GM23338 (cell line): ENCODE results near the gene APC. TPM values are rescaled to one million over a fixed set of nuclear protein-coding genes. Genes with fewer than 3 reads are reported as not detected.

Source experiments
- ATAC-seq: fragments of 200-7000 bp; cut with Tn5 transposase; 3 replicates; pipeline ENCODE4 v1.9.1; 2020
- DNase-seq: peaks from one replicate; pipeline ENCODE4 v3.0.0-alpha.2; 2015; ENCODE audit warnings: low spot score
- H2AFZ ChIP-seq: fragments of 200-600 bp; sonication (generic); 2 replicates; pipeline ENCODE4 v1.8.0; 2016; ENCODE audit warnings: antibody characterized with exemption, mild to moderate bottlenecking, moderate library complexity
- H3F3A ChIP-seq: fragments of 200-600 bp; sonication (generic); replicated peaks from 2 replicates; pipeline ENCODE4 v1.8.0; 2017; ENCODE audit warnings: antibody characterized with exemption, mixed run types, low read depth
- H3K27ac ChIP-seq: fragments of 200-600 bp; sonication (generic); 2 replicates; pipeline ENCODE4 v1.6.1; 2016; ENCODE audit warnings: low read depth
- H3K27me3 ChIP-seq: fragments of 200-600 bp; sonication (generic); 2 replicates; pipeline ENCODE4 v1.8.0; 2016; ENCODE audit warnings: mild to moderate bottlenecking, mixed run types, moderate library complexity; ENCODE audit not compliant: insufficient read depth
- H3K36me3 ChIP-seq: fragments of 200-600 bp; sonication (generic); 2 replicates; pipeline ENCODE4 v1.8.0; 2016; ENCODE audit warnings: mild to moderate bottlenecking; ENCODE audit not compliant: insufficient read depth
- H3K4me1 ChIP-seq: fragments of 200-600 bp; sonication (generic); 2 replicates; pipeline ENCODE4 v1.8.0; 2016; ENCODE audit warnings: mild to moderate bottlenecking, moderate library complexity; ENCODE audit not compliant: insufficient read depth
- H3K4me2 ChIP-seq: fragments of 200-600 bp; sonication (generic); 2 replicates; pipeline ENCODE4 v1.7.1; 2017; ENCODE audit warnings: mixed run types
- H3K4me3 ChIP-seq: fragments of 200-600 bp; sonication (generic); 2 replicates; pipeline ENCODE4 v1.6.1; 2016; ENCODE audit warnings: mixed run types
- H3K79me2 ChIP-seq: fragments of 200-600 bp; sonication (generic); replicated peaks from 2 replicates; pipeline ENCODE4 v1.8.0; 2017; ENCODE audit warnings: mild to moderate bottlenecking; ENCODE audit not compliant: insufficient read depth
- H3K9me2 ChIP-seq: fragments of 200-600 bp; sonication (generic); 2 replicates; pipeline ENCODE4 v1.8.0; 2017; ENCODE audit not compliant: insufficient read depth
- H4K20me1 ChIP-seq: fragments of 200-600 bp; sonication (generic); replicated peaks from 2 replicates; pipeline ENCODE4 v1.8.0; 2017; ENCODE audit warnings: mild to moderate bottlenecking; ENCODE audit not compliant: insufficient read depth
- H3K27ac Mint-ChIP-seq: 2 replicates; pipeline ENCODE4 v1.8.0; 2020; ENCODE audit warnings: inconsistent platforms, mild to moderate bottlenecking, moderate library complexity, mixed read lengths
- H3K27me3 Mint-ChIP-seq: 3 replicates; pipeline ENCODE4 v1.8.0; 2022; ENCODE audit warnings: low read depth, mild to moderate bottlenecking, moderate library complexity, mixed read lengths, inconsistent platforms; ENCODE audit not compliant: insufficient read depth, poor library complexity
- H3K36me3 Mint-ChIP-seq: 3 replicates; pipeline ENCODE4 v1.8.0; 2021; ENCODE audit warnings: low read depth, mild to moderate bottlenecking, inconsistent platforms, moderate library complexity, mixed read lengths
- H3K4me1 Mint-ChIP-seq: 3 replicates; pipeline ENCODE4 v1.8.0; 2020; ENCODE audit warnings: mild to moderate bottlenecking, inconsistent platforms, mixed read lengths
- H3K4me3 Mint-ChIP-seq: 3 replicates; pipeline ENCODE4 v1.8.0; 2021; ENCODE audit warnings: moderate library complexity, mild to moderate bottlenecking, inconsistent platforms, mixed read lengths
- H3K9me3 Mint-ChIP-seq: 3 replicates; pipeline ENCODE4 v1.8.0; 2020; ENCODE audit warnings: moderate library complexity, mild to moderate bottlenecking, inconsistent platforms, mixed read lengths
- CREB1 ChIP-seq: fragments of 250-450 bp; sonication (Bioruptor Pico); IDR thresholded peaks from 2 replicates; pipeline ENCODE4 v1.5.0; 2020; ENCODE audit warnings: low read depth, mild to moderate bottlenecking, moderate library complexity
- CTCF ChIP-seq, 2 experiments: fragments of 200-600 bp in 1 of 2; sonication (generic) in 1 of 2; conservative IDR thresholded peaks; 2 replicates each; pipeline versions ENCODE4 v1.5.1 to v1.6.1; 2016 to 2017; ENCODE audit warnings: antibody characterized with exemption in 2 of 2, low read depth in 2 of 2, mild to moderate bottlenecking in 2 of 2, moderate library complexity in 1 of 2
- EZH2 ChIP-seq: fragments of 200-600 bp; sonication (generic); IDR thresholded peaks from one replicate; pipeline ENCODE4 v1.8.0; 2017; ENCODE audit warnings: antibody characterized with exemption, mild to moderate bottlenecking, low read depth; ENCODE audit not compliant: unreplicated experiment
- EZH2phosphoT487 ChIP-seq: fragments of 200-600 bp; sonication (generic); IDR thresholded peaks from one replicate; pipeline ENCODE4 v1.8.1; 2018; ENCODE audit warnings: antibody characterized with exemption; ENCODE audit not compliant: unreplicated experiment
- JUNB ChIP-seq: IDR thresholded peaks from one replicate; pipeline ENCODE4 v1.6.1; 2016; ENCODE audit warnings: antibody characterized with exemption; ENCODE audit not compliant: unreplicated experiment
- NANOG ChIP-seq: IDR thresholded peaks from 2 replicates; pipeline ENCODE4 v1.6.1; 2016; ENCODE audit warnings: antibody characterized with exemption, borderline replicate concordance
- POLR2AphosphoS5 ChIP-seq: IDR thresholded peaks from 2 replicates; pipeline ENCODE4 v1.6.1; 2016; ENCODE audit warnings: antibody characterized with exemption, low read depth
- REST ChIP-seq: IDR thresholded peaks from one replicate; pipeline ENCODE4 v1.6.1; 2018; ENCODE audit warnings: antibody characterized with exemption; ENCODE audit not compliant: unreplicated experiment
- STAT1 ChIP-seq: IDR thresholded peaks from one replicate; pipeline ENCODE4 v1.6.1; 2016; ENCODE audit warnings: antibody characterized with exemption; ENCODE audit not compliant: unreplicated experiment
- ZNF114 ChIP-seq: fragments of 250-450 bp; sonication (Bioruptor Pico); IDR thresholded peaks from 2 replicates; pipeline ENCODE4 v1.5.0; 2020; ENCODE audit warnings: mild to moderate bottlenecking, moderate library complexity
- ZNF331 ChIP-seq: fragments of 250-450 bp; sonication (Bioruptor Pico); IDR thresholded peaks from 2 replicates; pipeline ENCODE4 v1.5.0; 2020; ENCODE audit warnings: low read depth, mild to moderate bottlenecking, moderate library complexity
- polyA plus RNA-seq: library from polyadenylated mRNA; unstranded; fragments of >200 nt; fragmentation: Nextera tagmentation; extraction: Ambion mirVana; gene quantifications from 2 replicates; pipeline ENCODE4 v1.2.1, GENCODE V29; 2016
- total RNA-seq: library from RNA; depleted of rRNA; stranded (reverse); fragments of >200 nt; shearing (Covaris generic); gene quantifications from 2 replicates; pipeline ENCODE4 v1.2.3, GENCODE V29; 2014
- TF ChIP-seq, protein P1 (sequence below): fragments of 250-450 bp; sonication (Bioruptor Pico); IDR thresholded peaks from 2 replicates; pipeline ENCODE4 v1.5.0; 2020; ENCODE audit warnings: mild to moderate bottlenecking, moderate library complexity

APC gene
- total and polyA plus RNA-seq, 2 experiments from 2014 or later: 42.4 to 62.9 TPM

- TF ChIP-seq, protein P1, sequence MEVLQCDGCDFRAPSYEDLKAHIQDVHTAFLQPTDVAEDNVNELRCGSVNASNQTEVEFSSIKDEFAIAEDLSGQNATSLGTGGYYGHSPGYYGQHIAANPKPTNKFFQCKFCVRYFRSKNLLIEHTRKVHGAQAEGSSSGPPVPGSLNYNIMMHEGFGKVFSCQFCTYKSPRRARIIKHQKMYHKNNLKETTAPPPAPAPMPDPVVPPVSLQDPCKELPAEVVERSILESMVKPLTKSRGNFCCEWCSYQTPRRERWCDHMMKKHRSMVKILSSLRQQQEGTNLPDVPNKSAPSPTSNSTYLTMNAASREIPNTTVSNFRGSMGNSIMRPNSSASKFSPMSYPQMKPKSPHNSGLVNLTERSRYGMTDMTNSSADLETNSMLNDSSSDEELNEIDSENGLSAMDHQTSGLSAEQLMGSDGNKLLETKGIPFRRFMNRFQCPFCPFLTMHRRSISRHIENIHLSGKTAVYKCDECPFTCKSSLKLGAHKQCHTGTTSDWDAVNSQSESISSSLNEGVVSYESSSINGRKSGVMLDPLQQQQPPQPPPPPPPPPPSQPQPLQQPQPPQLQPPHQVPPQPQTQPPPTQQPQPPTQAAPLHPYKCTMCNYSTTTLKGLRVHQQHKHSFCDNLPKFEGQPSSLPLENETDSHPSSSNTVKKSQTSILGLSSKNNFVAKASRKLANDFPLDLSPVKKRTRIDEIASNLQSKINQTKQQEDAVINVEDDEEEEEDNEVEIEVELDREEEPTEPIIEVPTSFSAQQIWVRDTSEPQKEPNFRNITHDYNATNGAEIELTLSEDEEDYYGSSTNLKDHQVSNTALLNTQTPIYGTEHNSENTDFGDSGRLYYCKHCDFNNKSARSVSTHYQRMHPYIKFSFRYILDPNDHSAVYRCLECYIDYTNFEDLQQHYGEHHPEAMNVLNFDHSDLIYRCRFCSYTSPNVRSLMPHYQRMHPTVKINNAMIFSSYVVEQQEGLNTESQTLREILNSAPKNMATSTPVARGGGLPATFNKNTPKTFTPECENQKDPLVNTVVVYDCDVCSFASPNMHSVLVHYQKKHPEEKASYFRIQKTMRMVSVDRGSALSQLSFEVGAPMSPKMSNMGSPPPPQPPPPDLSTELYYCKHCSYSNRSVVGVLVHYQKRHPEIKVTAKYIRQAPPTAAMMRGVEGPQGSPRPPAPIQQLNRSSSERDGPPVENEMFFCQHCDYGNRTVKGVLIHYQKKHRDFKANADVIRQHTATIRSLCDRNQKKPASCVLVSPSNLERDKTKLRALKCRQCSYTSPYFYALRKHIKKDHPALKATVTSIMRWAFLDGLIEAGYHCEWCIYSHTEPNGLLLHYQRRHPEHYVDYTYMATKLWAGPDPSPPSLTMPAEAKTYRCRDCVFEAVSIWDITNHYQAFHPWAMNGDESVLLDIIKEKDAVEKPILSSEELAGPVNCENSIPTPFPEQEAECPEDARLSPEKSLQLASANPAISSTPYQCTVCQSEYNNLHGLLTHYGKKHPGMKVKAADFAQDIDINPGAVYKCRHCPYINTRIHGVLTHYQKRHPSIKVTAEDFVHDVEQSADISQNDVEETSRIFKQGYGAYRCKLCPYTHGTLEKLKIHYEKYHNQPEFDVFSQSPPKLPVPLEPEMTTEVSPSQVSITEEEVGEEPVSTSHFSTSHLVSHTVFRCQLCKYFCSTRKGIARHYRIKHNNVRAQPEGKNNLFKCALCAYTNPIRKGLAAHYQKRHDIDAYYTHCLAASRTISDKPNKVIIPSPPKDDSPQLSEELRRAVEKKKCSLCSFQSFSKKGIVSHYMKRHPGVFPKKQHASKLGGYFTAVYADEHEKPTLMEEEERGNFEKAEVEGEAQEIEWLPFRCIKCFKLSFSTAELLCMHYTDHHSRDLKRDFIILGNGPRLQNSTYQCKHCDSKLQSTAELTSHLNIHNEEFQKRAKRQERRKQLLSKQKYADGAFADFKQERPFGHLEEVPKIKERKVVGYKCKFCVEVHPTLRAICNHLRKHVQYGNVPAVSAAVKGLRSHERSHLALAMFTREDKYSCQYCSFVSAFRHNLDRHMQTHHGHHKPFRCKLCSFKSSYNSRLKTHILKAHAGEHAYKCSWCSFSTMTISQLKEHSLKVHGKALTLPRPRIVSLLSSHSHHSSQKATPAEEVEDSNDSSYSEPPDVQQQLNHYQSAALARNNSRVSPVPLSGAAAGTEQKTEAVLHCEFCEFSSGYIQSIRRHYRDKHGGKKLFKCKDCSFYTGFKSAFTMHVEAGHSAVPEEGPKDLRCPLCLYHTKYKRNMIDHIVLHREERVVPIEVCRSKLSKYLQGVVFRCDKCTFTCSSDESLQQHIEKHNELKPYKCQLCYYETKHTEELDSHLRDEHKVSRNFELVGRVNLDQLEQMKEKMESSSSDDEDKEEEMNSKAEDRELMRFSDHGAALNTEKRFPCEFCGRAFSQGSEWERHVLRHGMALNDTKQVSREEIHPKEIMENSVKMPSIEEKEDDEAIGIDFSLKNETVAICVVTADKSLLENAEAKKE (CRISPR knock-in tag): no peak
- no peak for TF ChIP-seq ZNF331 (CRISPR knock-in tag)
- TF ChIP-seq CREB1 (CRISPR knock-in tag): no peak
- no peak for TF ChIP-seq CTCF (conservative IDR thresholded peaks at IDR 0.05; ENCODE audit: low read depth in 2 of 2)
- TF ChIP-seq EZH2phosphoT487: no peak
These were observed 41.8 kb downstream of the APC start (continued) for GRCh38 chr5:112779531-112779930.

DNA sequence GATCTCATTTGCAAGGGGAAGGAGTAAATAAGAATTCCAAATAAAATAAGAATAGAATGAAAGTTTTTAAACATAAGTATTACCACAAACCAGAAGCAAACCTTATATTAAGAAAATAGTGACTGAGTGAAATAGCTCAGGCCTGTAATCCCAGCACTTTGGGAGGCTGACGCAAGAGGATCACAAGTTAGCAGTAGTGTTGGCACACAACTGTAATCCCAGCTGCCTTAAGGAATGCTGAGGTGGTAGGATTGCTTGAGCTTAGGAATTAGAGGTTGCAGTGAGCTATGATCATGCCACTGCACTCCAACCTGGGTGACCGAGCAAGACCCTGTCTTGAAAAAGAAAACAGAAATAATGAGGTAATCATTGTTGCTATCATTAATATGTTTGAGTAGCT lies 47.0 kb downstream of the APC start:
- Mint-ChIP-seq H3K27ac (peak overlapping the region; percentile 95), H3K4me1 (peaks cover 2% of the 10 kb centered on the region; the same call in 2 of the 3 replicates), H3K9me3 (no peaks in the 10 kb centered on the region), H3K27me3 (peaks cover 7% of the 10 kb centered on the region), H3K4me3 (no peak overlapping the region), H3K36me3 (peaks cover 20% of the 10 kb centered on the region)
- H3K4me2 ChIP-seq: no peak overlapping the region
- no peaks in the 10 kb centered on the region for H3K9me2 ChIP-seq
- peak; percentile 45 for ATAC-seq
- no peaks in the 10 kb centered on the region for H3K36me3 ChIP-seq
- H2AFZ ChIP-seq: no peak overlapping the region
- peak; percentile 32 for DNase-seq
- no peaks in the 10 kb centered on the region for H3K27me3 ChIP-seq
- H3K4me1 ChIP-seq: no peaks in the 10 kb centered on the region
- no peaks in the 10 kb centered on the region for H3K79me2 ChIP-seq
- H4K20me1 ChIP-seq: no peaks in the 10 kb centered on the region
- H3F3A ChIP-seq: no peaks in the 10 kb centered on the region
- H3K27ac ChIP-seq: 0 out of 2 replicates have a peak overlapping the region, but pooled peaks have one; percentile 12
- H3K4me3 ChIP-seq: no peak overlapping the region
- no peak for TF ChIP-seq POLR2AphosphoS5
- no peak for TF ChIP-seq STAT1
- TF ChIP-seq NANOG: no peak
- TF ChIP-seq ZNF114 (CRISPR knock-in tag): no peak
- no peak for TF ChIP-seq EZH2
- TF ChIP-seq JUNB: no peak
- TF ChIP-seq REST: no peak
- no peak for TF ChIP-seq CTCF (conservative IDR thresholded peaks at IDR 0.05; ENCODE audit: low read depth in 2 of 2)
